Endothelial cell of umbilical vein (primary cell): ENCODE measurements around the gene MYZAP. TPM values are rescaled to one million over a fixed set of nuclear protein-coding genes. Genes with fewer than 3 reads are reported as not detected.

Experiments used
- BruUV-seq: library from RNA; stranded (reverse); fragments of 400-500 nt; replicated peaks from 2 replicates; lab custom pipeline; 2021; lab: Mats Ljungman, UMichigan
- CTCF ChIA-PET: fragments of 300-600, 350-600 bp; sonication (Branson Sonifier 250); formaldehyde crosslinking; loops from one replicate; lab custom pipeline; 2021; ENCODE audit warnings: antibody characterized with exemption, inconsistent platforms; lab: Charles Lee
- POLR2A ChIA-PET: fragments of 300-600, 350-600 bp; sonication (Branson Sonifier 250); formaldehyde crosslinking; loops from one replicate; lab custom pipeline; 2021; ENCODE audit warnings: antibody characterized with exemption, inconsistent platforms; lab: Charles Lee
- DNase-seq: peaks from one replicate; pipeline ENCODE4 v3.0.0-alpha.2; 2011; ENCODE audit warnings: low read depth, low spot score
- FAIRE-seq: peaks from 2 replicates; lab custom pipeline; 2011; peaks lifted over from hg19 to GRCh38; lab: Jason Lieb, UNC
- H2AFZ ChIP-seq: 2 replicates; pipeline ENCODE4 v1.6.0; 2012; ENCODE audit warnings: low read depth, low read length, control low read depth, inconsistent platforms
- H3K27ac ChIP-seq: 2 replicates; pipeline ENCODE4 v1.5.1; 2011; ENCODE audit warnings: low read depth, mild to moderate bottlenecking, control low read depth, low read length, moderate library complexity; ENCODE audit not compliant: insufficient read depth
- H3K27me3 ChIP-seq, 2 experiments: 2 replicates each; pipeline versions ENCODE4 v1.6.0 to v1.6.1; 2011; ENCODE audit warnings: low read length in 2 of 2, mixed read lengths in 1 of 2; ENCODE audit not compliant: control insufficient read depth in 2 of 2, insufficient read depth in 2 of 2
- H3K36me3 ChIP-seq, 2 experiments: 2 replicates in 1 of 2; 3 replicates in 1 of 2; pipeline ENCODE4 v1.5.1; 2011; ENCODE audit warnings: low read length in 2 of 2, mild to moderate bottlenecking in 1 of 2, moderate library complexity in 1 of 2; ENCODE audit not compliant: control insufficient read depth in 2 of 2, insufficient read depth in 2 of 2; ENCODE audit errors: extremely low read depth in 1 of 2
- H3K4me1 ChIP-seq: 3 replicates; pipeline ENCODE4 v1.5.1; 2011; ENCODE audit warnings: mild to moderate bottlenecking, low read length; ENCODE audit not compliant: control insufficient read depth, insufficient read depth; ENCODE audit errors: extremely low read depth
- H3K4me2 ChIP-seq: 2 replicates; pipeline ENCODE4 v1.6.1; 2011; ENCODE audit warnings: low read length, control low read depth, mixed read lengths; ENCODE audit not compliant: insufficient read depth
- H3K4me3 ChIP-seq, 3 experiments: fragments of 200-600 bp in 1 of 3; sonication (generic), shearing (Covaris generic) in 1 of 3; replicated peaks in 1 of 3; 2 replicates each; pipeline ENCODE4 v1.5.1; 2011 to 2016; ENCODE audit warnings: control low read depth in 3 of 3, low read length in 3 of 3, mild to moderate bottlenecking in 2 of 3, inconsistent platforms in 1 of 3, low read depth in 1 of 3, moderate library complexity in 1 of 3; ENCODE audit not compliant: insufficient read depth in 1 of 3
- H3K79me2 ChIP-seq: 2 replicates; pipeline ENCODE4 v1.6.0; 2012; ENCODE audit warnings: low read length, inconsistent platforms; ENCODE audit not compliant: control insufficient read depth, insufficient read depth
- H3K9ac ChIP-seq: replicated peaks from 2 replicates; pipeline ENCODE3; 2011; ENCODE audit warnings: low read length, control low read depth; ENCODE audit not compliant: insufficient read depth; ENCODE audit errors: extremely low read depth
- H3K9me1 ChIP-seq: replicated peaks from 3 replicates; pipeline ENCODE4 v1.6.0; 2011; ENCODE audit warnings: mild to moderate bottlenecking, low read length; ENCODE audit not compliant: control insufficient read depth, insufficient read depth; ENCODE audit errors: extremely low read depth
- H3K9me3 ChIP-seq: replicated peaks from 2 replicates; pipeline ENCODE4 v1.5.1; 2012; ENCODE audit warnings: low read length, inconsistent platforms; ENCODE audit not compliant: control insufficient read depth, insufficient read depth
- H4K20me1 ChIP-seq: replicated peaks from 2 replicates; pipeline ENCODE3; 2011; ENCODE audit warnings: mild to moderate bottlenecking, low read length; ENCODE audit not compliant: control insufficient read depth, insufficient read depth; ENCODE audit errors: extremely low read depth
- EZH2 ChIP-seq: IDR thresholded peaks from 2 replicates; pipeline ENCODE4 v1.6.1; 2012; ENCODE audit warnings: borderline replicate concordance, low read depth, mild to moderate bottlenecking, moderate library complexity, low read length, inconsistent platforms; ENCODE audit not compliant: severe bottlenecking
- FOS ChIP-seq: IDR thresholded peaks from 2 replicates; pipeline ENCODE4 v1.6.1; 2011; ENCODE audit warnings: mild to moderate bottlenecking, low read length, moderate library complexity, borderline replicate concordance; ENCODE audit not compliant: insufficient read depth
- JUN ChIP-seq: IDR thresholded peaks from 2 replicates; pipeline ENCODE4 v1.6.1; 2011; ENCODE audit warnings: borderline replicate concordance, low read depth; ENCODE audit not compliant: insufficient read length, insufficient read depth
- MYC ChIP-seq: IDR thresholded peaks from one replicate; pipeline ENCODE4 v1.6.1; 2011; ENCODE audit warnings: mild to moderate bottlenecking, low read depth, low read length
- POLR2AphosphoS5 ChIP-seq: IDR thresholded peaks from 2 replicates; pipeline ENCODE4 v1.6.1; 2012; ENCODE audit warnings: low read depth, mild to moderate bottlenecking, control low read depth, low read length, moderate library complexity; ENCODE audit not compliant: insufficient read depth
- dilution Hi-C: fragments of 300-500 bp; cut with MboI; formaldehyde crosslinking; loops from one replicate; pipeline ENCODE4 v1.15.0; 2019; ENCODE audit warnings: low sequenced_read_pairs; ENCODE audit not compliant: extremely low pct_ligation_motif_present
- intact Hi-C: fragments of 100-400 bp; cut with micrococcal nuclease; formaldehyde crosslinking; loops from one replicate; pipeline ENCODE4 v1.10.0; 2022
- polyA plus RNA-seq, 4 experiments: library from polyadenylated mRNA; depleted of rRNA in 3 of 4; stranded (reverse) in 3 of 4; unstranded in 1 of 4; fragments of >200 nt; gene quantifications; 2 replicates each; pipeline versions ENCODE4 v1.2.1 to v1.2.3, GENCODE V29; 2011 to 2012; ENCODE audit warnings: missing spikeins in 1 of 4
- total RNA-seq: library from RNA; stranded (reverse); gene quantifications from 2 replicates; pipeline ENCODE4 v1.2.3, GENCODE V29; 2021
- TF ChIP-seq, protein P1 (sequence below), 2 donors: IDR thresholded peaks; 1 replicate in 1 of 2; 2 replicates in 1 of 2; pipeline ENCODE4 v1.5.1; 2011; ENCODE audit warnings: low read length in 2 of 2, mild to moderate bottlenecking in 2 of 2, moderate library complexity in 2 of 2, control low read depth in 1 of 2, inconsistent platforms in 1 of 2, low read depth in 1 of 2; ENCODE audit not compliant: insufficient read depth in 1 of 2; ENCODE audit errors: extremely low read depth in 1 of 2
- TF ChIP-seq, protein P2 (sequence below): IDR thresholded peaks from 2 replicates; pipeline ENCODE4 v1.6.1; 2011; ENCODE audit not compliant: insufficient read depth, insufficient read length

Gene MYZAP
- total and polyA plus RNA-seq, 2 donors (not counting 3 experiments of a cell fraction or from before 2014, with no cell fraction given) = 6.3 to 8.1 TPM

DNA sequence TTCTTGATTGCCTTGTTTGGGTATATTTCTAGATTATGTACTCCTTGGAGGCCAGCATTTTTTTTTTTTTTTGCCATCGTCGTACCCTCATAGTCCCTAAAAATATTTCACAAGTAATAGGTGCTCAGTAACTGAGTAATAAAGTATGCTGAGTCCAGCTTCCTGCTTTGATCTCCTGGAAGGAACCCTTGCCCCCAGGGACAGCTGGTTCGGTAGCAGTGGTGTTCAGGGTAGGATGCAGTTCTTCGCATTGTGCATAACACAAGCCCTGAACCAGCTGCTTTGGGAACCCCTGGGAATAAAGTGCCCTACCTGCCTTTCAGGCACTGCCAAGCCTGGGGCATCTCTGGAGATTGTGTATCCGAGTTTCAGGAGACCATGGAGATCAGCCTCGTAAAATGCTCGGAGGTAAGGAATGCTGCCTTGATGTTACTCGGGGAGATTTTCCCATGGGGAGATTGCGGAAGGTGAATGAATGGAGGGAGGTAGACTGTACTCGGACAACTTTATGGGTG lies 7.6 kb downstream of the MYZAP start:
- Histone ChIP-seq H3K79me2 (no peaks in the 10 kb centered on the region), H3K36me3 (peaks cover 0 to under 1% of the 10 kb centered on the region in 2 experiments), H3K27ac (no peak overlapping the region), H3K4me1 (no peaks in the 10 kb centered on the region), H3K9me1 (no peaks in the 10 kb centered on the region), H3K9me3 (no peaks in the 10 kb centered on the region), H3K27me3 (no peaks in the 10 kb centered on the region), H4K20me1 (no peaks in the 10 kb centered on the region), H3K9ac (no peak overlapping the region), H3K4me3 (no peak overlapping the region), H2AFZ (no peak overlapping the region), H3K4me2 (no peak overlapping the region)
- intact Hi-C loops = no loop called here
- DNase-seq (no peak), FAIRE-seq (no peak)
- dilution Hi-C loops = no loop called here
- BruUV-seq = no TSS peak
- TF ChIP-seq MYC = no peak
- TF ChIP-seq, protein P1, sequence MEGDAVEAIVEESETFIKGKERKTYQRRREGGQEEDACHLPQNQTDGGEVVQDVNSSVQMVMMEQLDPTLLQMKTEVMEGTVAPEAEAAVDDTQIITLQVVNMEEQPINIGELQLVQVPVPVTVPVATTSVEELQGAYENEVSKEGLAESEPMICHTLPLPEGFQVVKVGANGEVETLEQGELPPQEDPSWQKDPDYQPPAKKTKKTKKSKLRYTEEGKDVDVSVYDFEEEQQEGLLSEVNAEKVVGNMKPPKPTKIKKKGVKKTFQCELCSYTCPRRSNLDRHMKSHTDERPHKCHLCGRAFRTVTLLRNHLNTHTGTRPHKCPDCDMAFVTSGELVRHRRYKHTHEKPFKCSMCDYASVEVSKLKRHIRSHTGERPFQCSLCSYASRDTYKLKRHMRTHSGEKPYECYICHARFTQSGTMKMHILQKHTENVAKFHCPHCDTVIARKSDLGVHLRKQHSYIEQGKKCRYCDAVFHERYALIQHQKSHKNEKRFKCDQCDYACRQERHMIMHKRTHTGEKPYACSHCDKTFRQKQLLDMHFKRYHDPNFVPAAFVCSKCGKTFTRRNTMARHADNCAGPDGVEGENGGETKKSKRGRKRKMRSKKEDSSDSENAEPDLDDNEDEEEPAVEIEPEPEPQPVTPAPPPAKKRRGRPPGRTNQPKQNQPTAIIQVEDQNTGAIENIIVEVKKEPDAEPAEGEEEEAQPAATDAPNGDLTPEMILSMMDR (IDR thresholded peaks at IDR 0.05; ENCODE audit: extremely low read depth in 1 of 2, insufficient read depth in 1 of 2, low read depth in 1 of 2, low read length in 2 of 2) = no peak
- POLR2A ChIA-PET = no interaction called here
- CTCF ChIA-PET = interaction anchor here (1.3 to 2.2 kb wide), 2 partner anchors 38 to 39 kb away, joined by 3 to 10 read pairs; no protein-coding TSS in a partner anchor

DNA sequence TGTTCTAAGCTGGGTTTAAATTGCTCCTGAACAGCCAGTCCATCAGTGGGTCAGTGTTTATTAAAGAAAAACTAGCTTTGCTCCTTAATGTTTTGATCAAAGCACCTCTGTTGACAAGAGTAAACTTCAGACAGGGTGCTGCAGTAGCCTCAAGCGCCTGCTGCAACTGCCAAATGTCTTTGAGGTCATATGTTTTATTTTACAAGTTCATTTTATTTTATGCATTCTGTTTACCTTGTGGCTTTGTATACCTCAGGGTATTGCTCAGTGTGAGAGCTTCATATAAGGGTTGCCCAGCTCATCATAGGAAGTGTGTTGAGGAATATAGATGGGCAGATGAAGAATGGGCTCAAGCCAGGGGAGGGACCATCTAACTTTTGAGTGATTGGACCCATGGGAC lies 8.5 kb downstream of the MYZAP start:
- intact Hi-C loops (no loop called here), dilution Hi-C loops (no loop called here)
- no peak overlapping the region for H3K4me3 ChIP-seq
- TF ChIP-seq POLR2AphosphoS5 (no peak), JUN (no peak), FOS (no peak), EZH2 (no peak), MYC (no peak)
- TF ChIP-seq, protein P1 (IDR thresholded peaks at IDR 0.05; ENCODE audit: extremely low read depth in 1 of 2, insufficient read depth in 1 of 2, low read depth in 1 of 2, low read length in 2 of 2) = no peak
- TF ChIP-seq, protein P2, sequence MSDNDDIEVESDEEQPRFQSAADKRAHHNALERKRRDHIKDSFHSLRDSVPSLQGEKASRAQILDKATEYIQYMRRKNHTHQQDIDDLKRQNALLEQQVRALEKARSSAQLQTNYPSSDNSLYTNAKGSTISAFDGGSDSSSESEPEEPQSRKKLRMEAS = no peak
- H3K9ac ChIP-seq = no peak overlapping the region
- DNase-seq = no peak
- POLR2A ChIA-PET = no interaction called here
- no peaks in the 10 kb centered on the region for H3K27me3 ChIP-seq
- H3K4me2 ChIP-seq = no peak overlapping the region
- H3K4me1 ChIP-seq = no peaks in the 10 kb centered on the region
- CTCF ChIA-PET = interaction anchor here (1.0 to 2.2 kb wide), 2 partner anchors 39 to 40 kb away, joined by 3 to 10 read pairs; no protein-coding TSS in a partner anchor
- H2AFZ ChIP-seq = no peak overlapping the region
- no peaks in the 10 kb centered on the region for H4K20me1 ChIP-seq
- H3K36me3 ChIP-seq = peaks cover 0 to 7% of the 10 kb centered on the region in 2 experiments
- no peaks in the 10 kb centered on the region for H3K9me3 ChIP-seq
- H3K79me2 ChIP-seq = no peaks in the 10 kb centered on the region
- H3K27ac ChIP-seq = no peak overlapping the region
- FAIRE-seq = no peak
- no peaks in the 10 kb centered on the region for H3K9me1 ChIP-seq
- BruUV-seq = no TSS peak
